CD4-positive, alpha-beta T cell treated with Interferon gamma for 1 hour (primary cell): ENCODE measurements around the gene CRY2.
"Not testable (repeated sequence)": the region's sequence is repeated elsewhere in the genome, so short reads cannot be mapped to it uniquely, and the experiment has no call there.

Experiments used
- DNase-seq: peaks from one replicate; pipeline ENCODE4 v3.0.0-alpha.2; 2020

The CRY2 gene

GRCh38 chr11:45811571-45812290 is 35.5 kb upstream of the CRY2 start:
- DNase-seq, result no peak

GRCh38 chr11:45812581-45813548 is 34.4 kb upstream of the CRY2 start:
- no peak for DNase-seq

- DNase-seq, result no peak
These were observed 31.5 kb upstream of the CRY2 start for GRCh38 chr11:45815747-45816146.

- DNase-seq, result no peak
These were observed 30.7 kb upstream of the CRY2 start for GRCh38 chr11:45816614-45817013.

- peak; percentile 22 for DNase-seq
These were observed 30.1 kb upstream of the CRY2 start for GRCh38 chr11:45817191-45817590.

GRCh38 chr11:45818961-45819605 is 28.2 kb upstream of the CRY2 start:
- no peak for DNase-seq

GRCh38 chr11:45820211-45820857 is 26.9 kb upstream of the CRY2 start:
- no peak for DNase-seq

GRCh38 chr11:45826492-45826891 is 20.8 kb upstream of the CRY2 start:
- not testable (repeated sequence) for DNase-seq

GRCh38 chr11:45827123-45827522 is 20.2 kb upstream of the CRY2 start:
- DNase-seq, result no peak

- no peak for DNase-seq
These were observed 18.3 kb upstream of the CRY2 start for GRCh38 chr11:45828996-45829395.

GRCh38 chr11:45830596-45830995 is 16.7 kb upstream of the CRY2 start:
- DNase-seq, result no peak

- no peak for DNase-seq
These were observed 14.3 kb upstream of the CRY2 start for GRCh38 chr11:45832811-45833441.

GRCh38 chr11:45833761-45834160 is 13.5 kb upstream of the CRY2 start:
- DNase-seq, result no peak

GRCh38 chr11:45834298-45834756 is 12.9 kb upstream of the CRY2 start:
- DNase-seq, result no peak

GRCh38 chr11:45839204-45839603 is 8.1 kb upstream of the CRY2 start:
- no peak for DNase-seq

- DNase-seq, result not testable (repeated sequence)
These were observed 7.0 kb upstream of the CRY2 start for GRCh38 chr11:45840251-45840650.

GRCh38 chr11:45843158-45843924 is 3.9 kb upstream of the CRY2 start:
- peak; percentile 92 for DNase-seq

GRCh38 chr11:45844822-45845578 is 2.3 kb upstream of the CRY2 start:
- DNase-seq, result no peak

GRCh38 chr11:45846174-45846675 is 1.1 kb upstream of the CRY2 start:
- no peak for DNase-seq

GRCh38 chr11:45847911-45848316 is 639 bp downstream of the CRY2 start:
- peak; percentile 62 for DNase-seq
